T-cell (primary cell): Measurements from ENCODE around the gene CTLA4. TPM values are rescaled to one million over a fixed set of nuclear protein-coding genes. Genes with fewer than 3 reads are reported as not detected.

Experiments used
- ATAC-seq, 4 experiments: fragments of 200-7000 bp in 3 of 4; fragments of 150-1000 bp in 1 of 4; cut with Tn5 transposase; replicated peaks in 1 of 4; 1 replicate in 3 of 4; 2 replicates in 1 of 4; pipeline ENCODE4 v1.10.0; 2021; ENCODE audit warnings: moderate library complexity in 3 of 4, mild to moderate bottlenecking in 2 of 4, moderate number of reproducible peaks in 1 of 4
- CTCF ChIA-PET, 2 donors: fragments of 300-600 bp; sonication (Branson Sonifier 250); formaldehyde crosslinking; loops; one replicate each; lab custom pipeline; 2022; ENCODE audit warnings: antibody characterized with exemption in 2 of 2; lab: Charles Lee
- POLR2A ChIA-PET, 2 donors: fragments of 300-600 bp; sonication (Branson Sonifier 250); formaldehyde crosslinking; loops; one replicate each; lab custom pipeline; 2022; ENCODE audit warnings: antibody characterized with exemption in 2 of 2; lab: Charles Lee
- DNase-seq, 35 experiments: peaks; one replicate each; pipeline versions ENCODE4 v3.0.0 to v3.0.0-alpha.2; 2013 to 2023
- H3K27ac ChIP-seq: one replicate; pipeline ENCODE4 v1.5.1; 2013; ENCODE audit warnings: low read length
- H3K27me3 ChIP-seq, 2 experiments: replicated peaks in 1 of 2; 1 replicate in 1 of 2; 2 replicates in 1 of 2; pipeline versions ENCODE4 v1.6.1 to v1.7.0; 2013; ENCODE audit warnings: low read length in 1 of 2, mixed read lengths in 1 of 2; ENCODE audit not compliant: control insufficient read depth in 2 of 2, insufficient read depth in 2 of 2; ENCODE audit errors: extremely low read depth in 1 of 2
- H3K36me3 ChIP-seq, 2 donors: 1 replicate in 1 of 2; 2 replicates in 1 of 2; pipeline versions ENCODE4 v1.6.1 to v1.7.0; 2013; ENCODE audit warnings: low read length in 1 of 2; ENCODE audit not compliant: control insufficient read depth in 2 of 2, insufficient read depth in 1 of 2; ENCODE audit errors: extremely low read depth in 1 of 2
- H3K4me1 ChIP-seq, 2 experiments: 1 replicate in 1 of 2; 2 replicates in 1 of 2; pipeline versions ENCODE4 v1.6.1 to v1.7.0; 2013; ENCODE audit warnings: low read length in 2 of 2, mixed read lengths in 1 of 2; ENCODE audit not compliant: insufficient read depth in 2 of 2, control insufficient read depth in 1 of 2; ENCODE audit errors: extremely low read depth in 1 of 2
- H3K4me3 ChIP-seq, 2 donors: 1 replicate in 1 of 2; 2 replicates in 1 of 2; pipeline versions ENCODE4 v1.5.1 to v1.7.0; 2013; ENCODE audit warnings: mild to moderate bottlenecking in 2 of 2, low read length in 1 of 2, moderate library complexity in 1 of 2; ENCODE audit not compliant: control insufficient read depth in 1 of 2; ENCODE audit errors: extremely low read depth in 1 of 2
- H3K9me3 ChIP-seq: 2 replicates; pipeline ENCODE4 v1.7.0; 2013
- H3K27ac Mint-ChIP-seq, 2 donors: one replicate each; pipeline ENCODE4 v1.8.0; 2020 to 2021; ENCODE audit warnings: mild to moderate bottlenecking in 2 of 2, mixed read lengths in 2 of 2
- H3K27me3 Mint-ChIP-seq, 2 donors: one replicate each; pipeline ENCODE4 v1.8.0; 2021 to 2022; ENCODE audit warnings: mixed read lengths in 2 of 2
- H3K36me3 Mint-ChIP-seq: one replicate; pipeline ENCODE4 v1.8.0; 2021; ENCODE audit warnings: mixed read lengths
- H3K4me1 Mint-ChIP-seq, 3 donors: one replicate each; pipeline ENCODE4 v1.8.0; 2020 to 2022; ENCODE audit warnings: mixed read lengths in 3 of 3, mild to moderate bottlenecking in 1 of 3
- H3K4me3 Mint-ChIP-seq, 3 donors: one replicate each; pipeline ENCODE4 v1.8.0; 2020 to 2022; ENCODE audit warnings: mild to moderate bottlenecking in 3 of 3, mixed read lengths in 3 of 3, moderate library complexity in 3 of 3
- H3K9me3 Mint-ChIP-seq, 3 donors: one replicate each; pipeline ENCODE4 v1.8.0; 2020 to 2022; ENCODE audit warnings: mixed read lengths in 3 of 3
- WGBS: methylation state at CpG from one replicate; pipeline ENCODE4 v1.1.5; 2013; ENCODE audit warnings: missing lambda C conversion rate; ENCODE audit not compliant: insufficient coverage; 5-methylcytosine and 5-hydroxymethylcytosine counted together
- total RNA-seq, 35 experiments: library from RNA in 6 of 35; stranded (reverse) in 6 of 35; fragments of 120-200 nt in 1 of 35; gene quantifications; one replicate each; pipeline versions ENCODE4 v1.2.1 to v1.2.4 and lab custom pipeline; 2013 to 2026

CTLA4 gene
- total RNA-seq (10 to 100 TPM; 11.9 to 56.2 (median 14.8) TPM), total RNA-seq (lab: John Stamatoyannopoulos, UW) (10.9 to 399 (median 91.9) reads per million in 29 experiments)
- 14.9 TPM for total RNA-seq (2013)

- DNase-seq (peak in 12 of 35 experiments; percentile 17 to 74 (median 36)), ATAC-seq (peak; percentile 62 to 74 (median 64))
- no peaks in the 10 kb centered on the region for H3K27me3 Mint-ChIP-seq
- peaks cover 65 to 71% (median 70%) of the 10 kb centered on the region in 3 donors for H3K4me1 Mint-ChIP-seq
- H3K9me3 ChIP-seq = peaks cover 3% of the 10 kb centered on the region
- H3K4me3 ChIP-seq = peak within 1 kb of the TSS; percentile 25 to 42
- CTCF ChIA-PET = interaction anchor here (0.6 to 3.6 kb wide), 8 partner anchors 10 to 185 kb away, joined by 3 to 15 read pairs (median 4); no protein-coding TSS in a partner anchor
- peak within 1 kb of the TSS; percentile 77 for H3K27ac ChIP-seq
- peak within 1 kb of the TSS; percentile 95 to 97 for H3K27ac Mint-ChIP-seq
- peak within 1 kb of the TSS; percentile 80 to 85 (median 84) for H3K4me3 Mint-ChIP-seq
- H3K9me3 Mint-ChIP-seq = peaks cover 0 to 12% (median 4%) of the 10 kb centered on the region in 3 donors
- POLR2A ChIA-PET = interaction anchor here (0.6 to 2.1 kb wide), 12 partner anchors 8 to 1158 kb away, joined by 3 to 10 read pairs (median 4); no protein-coding TSS in a partner anchor
- H3K27me3 ChIP-seq = no peaks in the 10 kb centered on the region
- peaks cover 0 to 2% of the 10 kb centered on the region in 2 donors for H3K36me3 ChIP-seq
- H3K4me1 ChIP-seq = peaks cover 40 to 44% of the 10 kb centered on the region in 2 experiments
- H3K36me3 Mint-ChIP-seq = peaks cover 16% of the 10 kb centered on the region
- 0% methylated on average over 1 of the region's 6 CpGs for WGBS
These were observed at the start of gene CTLA4 for GRCh38 chr2:203867561-203868200. TSS of gene CTLA4 (plus strand) at chr2:203867771. CDS start at chr2:203867943, 172 bp downstream.

GRCh38 chr2:203818656-203819055, 48.9 kb upstream of the CTLA4 start:
- Histone ChIP-seq H3K36me3 (no peaks in the 10 kb centered on the region), H3K9me3 (no peaks in the 10 kb centered on the region), H3K27me3 (no peaks in the 10 kb centered on the region), H3K4me3 (no peak overlapping the region), H3K27ac (no peak overlapping the region), H3K4me1 (peaks cover 6 to 7% of the 10 kb centered on the region in 2 experiments)
- no peaks in the 10 kb centered on the region for H3K36me3 Mint-ChIP-seq
- no peak overlapping the region for H3K4me3 Mint-ChIP-seq
- ATAC-seq (no peak), DNase-seq (no peak)
- POLR2A ChIA-PET = no interaction called here
- no peaks in the 10 kb centered on the region for H3K27me3 Mint-ChIP-seq
- H3K27ac Mint-ChIP-seq = no peak overlapping the region
- CTCF ChIA-PET = interaction anchor here in 1 of 2 donors (0.5 kb wide), 1 partner anchor 11 kb away, joined by 3 read pairs; no protein-coding TSS in a partner anchor
- 93% methylated on average over 2 of the region's 2 CpGs for WGBS
- H3K4me1 Mint-ChIP-seq = peaks cover 18 to 20% (median 20%) of the 10 kb centered on the region in 3 donors
- H3K9me3 Mint-ChIP-seq = no peaks in the 10 kb centered on the region

GRCh38 chr2:203819434-203820133, 48.0 kb upstream of the CTLA4 start:
- Mint-ChIP-seq H3K4me1 (peaks cover 15 to 16% (median 16%) of the 10 kb centered on the region in 3 donors), H3K27ac (peak overlapping the region in 1 of 2 donors; percentile 11), H3K9me3 (no peaks in the 10 kb centered on the region), H3K4me3 (no peak overlapping the region), H3K36me3 (no peaks in the 10 kb centered on the region), H3K27me3 (no peaks in the 10 kb centered on the region)
- H3K4me1 ChIP-seq = peaks cover 4 to 8% of the 10 kb centered on the region in 2 experiments
- H3K36me3 ChIP-seq = no peaks in the 10 kb centered on the region
- ChIA-PET CTCF (interaction anchor here in 1 of 2 donors (0.5 kb wide), 1 partner anchor 12 kb away, joined by 3 read pairs; no protein-coding TSS in a partner anchor), POLR2A (no interaction called here)
- H3K27ac ChIP-seq = no peak overlapping the region
- WGBS = 89% methylated on average over 9 of the region's 14 CpGs
- no peaks in the 10 kb centered on the region for H3K27me3 ChIP-seq
- no peak for ATAC-seq
- no peak for DNase-seq
- no peaks in the 10 kb centered on the region for H3K9me3 ChIP-seq
- no peak overlapping the region for H3K4me3 ChIP-seq

GRCh38 chr2:203820969-203821368, 46.6 kb upstream of the CTLA4 start:
- ChIA-PET CTCF (interaction anchor here in 1 of 2 donors (0.5 to 0.7 kb wide), 3 partner anchors 56 to 1147 kb away, joined by 3 to 4 read pairs (median 4); no protein-coding TSS in a partner anchor), POLR2A (no interaction called here)
- H3K4me1 Mint-ChIP-seq = peaks cover 5 to 10% (median 7%) of the 10 kb centered on the region in 3 donors
- H3K27me3 Mint-ChIP-seq = no peaks in the 10 kb centered on the region
- H3K4me3 ChIP-seq = no peak overlapping the region
- WGBS = 100% methylated on average over 1 of the region's 2 CpGs
- H3K4me1 ChIP-seq = peaks cover 0 to 2% of the 10 kb centered on the region in 2 experiments
- H3K4me3 Mint-ChIP-seq = no peak overlapping the region
- no peaks in the 10 kb centered on the region for H3K27me3 ChIP-seq
- no peak overlapping the region for H3K27ac ChIP-seq
- no peaks in the 10 kb centered on the region for H3K9me3 ChIP-seq
- no peaks in the 10 kb centered on the region for H3K9me3 Mint-ChIP-seq
- no peak for ATAC-seq
- no peak overlapping the region for H3K27ac Mint-ChIP-seq
- DNase-seq = no peak
- no peaks in the 10 kb centered on the region for H3K36me3 ChIP-seq
- no peaks in the 10 kb centered on the region for H3K36me3 Mint-ChIP-seq

GRCh38 chr2:203822240-203822639, 45.3 kb upstream of the CTLA4 start:
- H3K4me1 Mint-ChIP-seq = peaks cover 4 to 10% (median 7%) of the 10 kb centered on the region in 3 donors
- no peak overlapping the region for H3K4me3 Mint-ChIP-seq
- no peaks in the 10 kb centered on the region for H3K9me3 Mint-ChIP-seq
- POLR2A ChIA-PET = interaction anchor here in 1 of 2 donors (0.7 kb wide), 1 partner anchor 356 kb away, joined by 7 read pairs; no protein-coding TSS in a partner anchor
- DNase-seq = no peak
- no peaks in the 10 kb centered on the region for H3K27me3 Mint-ChIP-seq
- H3K36me3 Mint-ChIP-seq = no peaks in the 10 kb centered on the region
- Histone ChIP-seq H3K9me3 (no peaks in the 10 kb centered on the region), H3K36me3 (no peaks in the 10 kb centered on the region), H3K27ac (no peak overlapping the region), H3K4me3 (no peak overlapping the region), H3K27me3 (no peaks in the 10 kb centered on the region), H3K4me1 (peaks cover 0 to 2% of the 10 kb centered on the region in 2 experiments)
- ATAC-seq = no peak
- WGBS = 96% methylated on average over 6 of the region's 6 CpGs
- CTCF ChIA-PET = no interaction called here
- no peak overlapping the region for H3K27ac Mint-ChIP-seq

- H3K9me3 ChIP-seq = no peaks in the 10 kb centered on the region
- H3K27ac ChIP-seq = no peak overlapping the region
- H3K27ac Mint-ChIP-seq = no peak overlapping the region
- peaks cover 4 to 10% (median 7%) of the 10 kb centered on the region in 3 donors for H3K4me1 Mint-ChIP-seq
- H3K4me3 ChIP-seq = no peak overlapping the region
- H3K27me3 ChIP-seq = no peaks in the 10 kb centered on the region
- H3K9me3 Mint-ChIP-seq = peaks cover 0 to 3% (median 0%) of the 10 kb centered on the region in 3 donors
- ATAC-seq (no peak), DNase-seq (no peak)
- ChIA-PET POLR2A (no interaction called here), CTCF (interaction anchor here in 1 of 2 donors (0.5 kb wide), 1 partner anchor 281 kb away, joined by 3 read pairs; no protein-coding TSS in a partner anchor)
- peaks cover 0 to 2% of the 10 kb centered on the region in 2 experiments for H3K4me1 ChIP-seq
- H3K4me3 Mint-ChIP-seq = no peak overlapping the region
- no peaks in the 10 kb centered on the region for H3K27me3 Mint-ChIP-seq
- WGBS = no CpG with 5 or more reads among the region's 3 CpGs
- no peaks in the 10 kb centered on the region for H3K36me3 ChIP-seq
- no peaks in the 10 kb centered on the region for H3K36me3 Mint-ChIP-seq
These were observed 44.4 kb upstream of the CTLA4 start for GRCh38 chr2:203823173-203823572.
